HG03108 (cell line): Measurements from ENCODE around the gene ATP2A3.
"Not testable (repeated sequence)": the region's sequence is repeated elsewhere in the genome, so short reads cannot be mapped to it uniquely, and the experiment has no call there.

ENCODE experiments used
- ATAC-seq: cut with Tn5 transposase; IDR thresholded peaks from one replicate; pipeline ENCODE4 v1.9.1; 2021; ENCODE audit warnings: moderate library complexity; ENCODE audit not compliant: unreplicated experiment

The ATP2A3 gene

DNA sequence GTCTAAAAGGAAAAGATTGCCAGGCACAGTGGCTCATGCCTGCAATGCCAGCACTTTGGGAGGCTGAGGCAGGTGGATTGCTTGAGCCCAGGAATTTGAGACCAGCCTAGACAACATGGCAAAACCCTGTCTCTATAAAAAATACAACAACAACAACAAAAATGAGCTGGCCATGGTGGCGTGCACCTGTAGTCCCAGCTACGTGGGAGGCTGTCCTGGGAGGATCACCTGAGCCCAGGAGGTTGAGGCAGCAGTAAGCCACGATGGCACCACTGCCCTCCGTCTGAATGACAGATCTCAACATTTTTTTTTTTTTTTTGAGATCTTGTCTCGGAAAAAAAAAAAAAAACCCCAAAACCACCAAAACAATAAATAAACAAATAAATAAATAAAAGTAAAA lies 28.1 kb upstream of the ATP2A3 start:
- ATAC-seq, result no peak

DNA sequence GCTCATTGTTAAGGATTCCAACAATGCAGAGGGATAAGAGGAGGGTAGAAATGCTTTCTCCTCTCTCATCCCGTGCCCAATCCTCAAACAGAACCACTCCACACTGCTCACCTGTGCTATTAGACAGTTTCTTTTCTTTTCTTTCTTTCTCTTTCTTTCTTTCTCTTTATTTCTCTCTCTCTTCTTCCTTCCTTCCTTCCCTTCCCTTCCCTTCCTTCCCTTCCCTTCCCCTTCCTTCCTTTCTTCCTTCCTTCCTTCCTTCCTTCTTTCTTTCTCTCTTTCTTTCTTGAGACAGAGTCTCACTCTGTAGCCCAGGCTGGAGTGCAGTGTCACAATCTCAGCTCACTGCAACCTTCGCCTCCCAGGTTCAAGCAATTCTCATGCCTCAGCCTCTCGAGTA lies 27.5 kb upstream of the ATP2A3 start:
- not testable (repeated sequence) for ATAC-seq

- no peak for ATAC-seq
Measured at GRCh38 chr17:3990386-3991127, 26.3 kb upstream of the ATP2A3 start.

GRCh38 chr17:3989041-3989886 lies 25.0 kb upstream of the ATP2A3 start:
- ATAC-seq, result no peak

DNA sequence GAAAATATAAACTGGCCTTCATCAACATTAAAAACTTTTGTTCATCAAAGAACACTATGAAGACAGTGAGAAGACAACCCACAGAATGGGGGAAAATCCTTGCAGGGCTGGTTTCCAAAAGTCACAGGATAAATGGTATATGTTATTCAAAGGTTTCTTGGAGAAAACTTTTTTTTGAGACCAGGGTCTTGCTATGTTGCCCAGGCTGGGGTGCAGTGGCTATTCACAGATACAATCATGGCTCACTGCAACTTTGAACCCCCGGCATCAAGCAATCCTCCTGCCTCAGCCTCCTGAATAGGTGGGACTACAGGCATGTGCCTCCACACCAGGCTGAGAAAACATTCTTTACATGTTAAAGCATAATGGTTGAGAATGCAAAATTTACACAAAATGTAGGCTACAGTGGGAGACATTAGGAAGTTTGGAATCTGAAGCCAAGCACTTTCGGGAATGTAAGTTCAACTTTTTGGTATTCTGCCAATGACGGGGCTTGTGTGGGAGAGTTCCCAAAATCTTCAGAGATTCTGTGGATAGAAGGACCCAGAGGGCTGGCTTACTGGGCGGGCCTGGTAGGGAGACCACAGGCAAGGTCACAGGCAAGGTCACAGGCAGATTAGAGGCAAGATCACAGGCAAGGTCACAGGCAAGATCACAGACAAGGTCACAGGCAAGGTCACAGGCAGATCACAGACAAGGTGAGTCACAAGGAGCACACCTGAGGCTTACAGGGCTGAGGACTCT lies 24.2 kb upstream of the ATP2A3 start:
- ATAC-seq, result no peak

DNA sequence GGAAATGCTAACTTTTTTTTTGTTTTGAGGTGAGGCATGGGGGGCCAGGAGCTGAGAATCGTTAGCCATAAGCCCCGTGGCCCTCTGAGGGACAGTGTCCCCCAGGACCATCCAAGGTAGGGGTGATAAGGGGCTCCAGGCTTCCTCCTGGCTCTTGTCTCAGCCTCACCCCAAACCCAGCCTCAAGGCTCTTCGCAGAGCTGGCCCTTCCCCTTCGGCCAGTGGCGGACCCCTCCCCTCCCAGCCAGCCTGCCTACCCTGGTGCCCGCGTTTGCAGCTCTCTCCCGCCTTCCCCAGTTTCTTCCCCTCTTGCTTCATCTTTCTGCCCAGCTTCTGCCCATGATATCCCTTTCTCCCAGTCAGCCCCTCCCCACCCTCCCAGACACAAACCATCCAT lies 22.7 kb upstream of the ATP2A3 start:
- no peak for ATAC-seq

DNA sequence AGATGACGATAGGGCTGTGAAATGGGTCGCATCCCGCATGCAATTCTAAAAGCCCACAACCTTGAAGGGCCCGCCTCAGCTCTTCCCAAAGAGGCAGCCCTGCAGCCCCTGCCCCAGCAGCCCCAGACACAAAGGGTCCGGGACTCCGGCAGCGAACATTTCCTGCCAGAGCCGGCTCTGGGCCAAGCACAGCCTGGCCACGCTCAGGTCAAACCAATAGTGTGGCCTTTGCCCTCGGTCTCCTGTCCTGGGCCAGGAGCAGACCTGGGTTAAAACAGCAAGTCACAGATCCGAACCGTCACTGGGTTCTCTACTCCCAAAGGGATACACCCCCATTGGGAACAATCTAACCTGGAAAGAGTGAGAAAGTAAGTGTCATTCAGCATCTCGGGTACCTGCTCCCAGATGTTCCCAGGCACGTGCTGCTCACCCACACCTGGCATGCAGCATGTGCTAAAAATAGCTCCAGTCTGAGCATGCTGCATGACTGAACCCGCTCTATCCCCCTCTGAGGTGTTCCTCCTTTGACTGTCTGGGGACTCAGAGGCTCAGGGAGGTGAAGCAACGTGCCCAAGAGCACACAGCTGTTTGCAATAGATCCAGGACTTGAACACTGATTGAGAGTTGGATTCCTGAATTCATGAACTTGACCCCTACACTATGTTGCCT lies 22.2 kb upstream of the ATP2A3 start:
- ATAC-seq, result no peak

GRCh38 chr17:3985846-3986245 lies 21.6 kb upstream of the ATP2A3 start:
- no peak for ATAC-seq

DNA sequence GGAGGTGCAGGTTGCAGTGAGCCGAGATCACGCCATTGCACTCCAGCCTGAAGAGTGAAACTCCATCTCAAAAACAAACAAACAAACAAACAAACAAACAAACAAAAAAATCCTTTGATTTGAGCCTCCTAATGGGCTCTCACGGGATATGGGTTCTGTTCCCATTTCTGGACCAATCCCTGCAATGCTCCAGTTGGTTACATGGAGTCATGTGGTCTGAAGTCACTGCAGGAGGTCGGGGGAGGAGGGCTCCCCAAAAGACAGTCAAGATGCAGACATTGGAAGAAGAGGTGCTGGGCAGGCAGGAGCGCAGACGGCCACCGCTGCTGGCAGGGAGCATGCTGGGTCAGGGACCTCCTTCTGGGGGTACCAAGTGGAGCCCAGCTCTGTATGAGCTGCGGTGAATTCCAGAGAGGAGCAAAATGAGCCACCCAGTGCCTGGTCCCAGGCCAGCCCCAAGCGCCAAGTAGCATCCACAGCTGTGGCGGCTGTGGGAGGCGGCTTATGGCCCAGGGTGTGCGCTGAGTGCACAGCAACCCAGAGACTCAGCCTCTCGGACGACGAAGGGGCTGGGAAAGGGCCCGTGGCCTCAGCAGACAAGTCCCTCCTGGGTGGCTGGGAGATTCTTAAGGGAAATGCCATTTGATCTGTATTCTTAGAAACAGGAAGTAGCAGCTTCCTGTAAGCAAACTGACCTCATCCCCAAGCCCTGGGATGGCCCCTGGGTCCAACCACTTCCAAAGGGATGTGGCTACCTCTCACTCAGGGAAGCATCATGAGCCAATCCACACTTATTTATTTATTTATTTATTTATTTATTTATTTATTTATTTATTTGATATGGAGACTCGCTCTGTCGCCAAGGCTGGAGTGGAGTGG lies 19.6 kb upstream of the ATP2A3 start:
- no peak for ATAC-seq

DNA sequence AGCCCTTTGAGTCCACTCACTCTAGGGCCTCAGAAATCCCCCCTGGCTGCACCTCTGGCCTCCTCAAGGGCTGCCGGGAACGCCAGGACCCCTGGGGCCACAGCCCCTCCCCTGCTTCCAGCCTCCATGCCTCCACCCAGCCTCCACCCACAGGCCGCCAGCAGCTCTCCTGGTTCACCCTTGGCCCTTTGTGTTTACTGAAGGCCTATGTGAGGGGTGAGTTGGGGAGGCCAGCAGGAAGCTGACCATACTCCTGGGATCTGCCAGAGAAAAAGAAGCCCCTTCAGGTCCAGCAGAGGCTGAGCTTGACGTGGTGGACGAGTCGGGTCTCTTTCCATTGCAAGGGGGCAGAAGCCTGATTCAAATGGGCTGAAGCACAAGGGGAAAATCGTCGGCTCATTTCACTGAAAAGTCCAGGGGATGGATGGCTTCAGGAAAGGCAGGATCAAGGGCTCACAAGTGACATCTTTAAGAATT lies 18.3 kb upstream of the ATP2A3 start:
- no peak for ATAC-seq

- no peak for ATAC-seq
Measured at GRCh38 chr17:3982113-3982512, 17.9 kb upstream of the ATP2A3 start.

DNA sequence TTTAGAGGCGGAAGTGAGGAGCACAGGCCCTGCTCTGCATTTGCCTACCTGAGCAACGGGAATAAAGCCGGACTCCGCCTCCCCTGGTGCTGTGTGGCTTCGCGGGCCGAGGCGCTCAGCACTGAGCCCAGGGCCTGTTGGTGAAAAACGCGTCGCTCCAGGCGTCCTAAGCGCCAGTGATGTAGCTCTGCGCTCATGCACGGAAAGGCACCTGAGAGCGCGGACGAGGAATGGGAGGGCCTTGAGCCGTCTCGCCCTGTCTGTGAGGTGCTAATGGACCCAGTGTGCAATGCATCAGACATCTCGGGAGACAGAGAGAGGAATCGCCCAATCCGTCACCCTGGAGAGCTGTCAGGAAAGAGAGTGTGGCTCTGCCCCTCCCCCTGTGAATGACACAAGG lies 17.2 kb upstream of the ATP2A3 start:
- ATAC-seq, result no peak

GRCh38 chr17:3980381-3981014 lies 16.3 kb upstream of the ATP2A3 start:
- no peak for ATAC-seq

- no peak for ATAC-seq
Measured at GRCh38 chr17:3979290-3979611, 15.0 kb upstream of the ATP2A3 start.

DNA sequence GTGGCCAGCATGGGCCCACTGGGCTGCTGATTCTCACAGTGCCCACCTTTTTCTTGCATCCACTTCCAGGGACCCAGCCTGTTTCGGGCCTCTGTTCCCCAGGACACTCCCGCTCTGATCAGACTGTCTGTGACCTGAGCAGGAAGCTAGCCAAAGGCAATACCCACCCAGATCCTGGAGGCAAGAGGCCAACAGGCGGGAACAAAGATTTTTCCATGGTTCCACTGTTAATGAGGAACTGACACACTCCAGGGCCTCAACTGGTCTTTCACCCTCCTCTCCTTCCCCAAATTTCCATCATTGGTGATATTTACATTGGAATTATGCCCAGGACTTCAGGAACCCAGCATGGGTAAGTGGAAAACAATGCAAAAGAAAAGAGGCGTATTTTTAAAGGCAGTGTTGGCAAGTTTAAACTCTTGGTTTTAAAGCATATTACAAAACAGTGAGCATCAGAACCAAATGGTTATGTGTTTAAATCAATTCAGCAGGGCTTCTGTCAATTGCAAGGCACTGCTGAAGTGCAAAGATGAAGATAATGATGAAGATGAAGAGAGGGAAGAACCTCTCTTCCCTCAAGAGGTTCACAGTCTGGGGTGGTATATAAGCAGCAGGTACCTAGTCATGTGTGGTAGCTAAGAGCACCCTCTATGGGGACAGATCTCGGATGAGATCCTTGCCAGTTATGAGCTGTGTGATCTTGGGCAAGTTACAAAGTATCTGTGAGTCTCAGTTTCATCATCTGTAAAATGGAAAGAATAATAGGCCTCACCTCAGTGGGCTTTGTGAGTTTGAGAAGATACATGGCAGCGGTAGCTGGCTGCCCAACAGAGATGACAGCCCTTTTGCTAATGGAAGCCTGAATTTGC lies 14.4 kb upstream of the ATP2A3 start:
- no peak for ATAC-seq

DNA sequence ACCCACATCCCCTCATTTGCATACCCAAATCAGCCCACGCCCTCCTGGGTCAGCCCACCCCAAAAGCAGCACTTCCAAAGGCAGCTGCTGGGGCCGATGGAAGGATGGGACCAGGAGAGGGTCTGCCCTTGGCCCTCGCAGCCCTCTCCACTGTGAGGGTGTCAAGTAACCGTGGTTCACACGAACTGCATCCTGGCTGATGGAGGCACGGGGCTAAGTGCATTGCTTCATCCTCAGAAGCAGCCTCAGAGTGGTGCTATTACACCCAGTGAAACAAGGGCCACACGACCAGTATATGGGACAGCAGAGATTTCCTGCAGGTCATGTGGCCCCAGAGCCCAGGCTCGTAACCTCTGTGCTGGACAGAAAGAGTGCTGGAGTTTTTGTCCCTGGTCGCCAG lies 13.2 kb upstream of the ATP2A3 start:
- no peak for ATAC-seq

DNA sequence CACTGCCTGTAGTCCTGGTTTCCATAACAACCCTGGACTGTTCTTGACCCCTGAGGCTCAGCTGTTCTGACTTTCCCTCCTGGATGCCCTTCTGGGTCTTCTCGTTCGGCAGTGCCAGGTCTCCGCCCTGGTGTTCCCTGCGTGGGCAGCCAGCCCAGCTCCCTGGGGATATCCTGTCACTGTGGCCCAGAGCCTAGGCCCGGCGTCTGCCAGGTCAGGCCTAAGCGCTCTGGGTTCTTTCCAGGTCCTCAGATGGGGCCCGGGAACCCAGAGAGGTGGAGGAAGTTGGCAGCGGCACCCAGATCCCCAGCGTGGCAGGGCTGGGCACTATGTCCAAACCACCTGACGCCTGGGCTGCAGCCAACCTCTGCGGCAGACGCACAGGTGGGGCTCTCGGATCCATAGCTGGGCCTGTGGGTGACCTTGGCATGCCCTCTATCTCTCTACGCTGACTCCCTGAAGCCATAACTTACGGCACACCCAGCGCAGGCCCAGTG lies 12.5 kb upstream of the ATP2A3 start:
- no peak for ATAC-seq

- no peak for ATAC-seq
Measured at GRCh38 chr17:3974980-3975379, 10.7 kb upstream of the ATP2A3 start.
